Measurements from ENCODE around the gene CFAP45.

Gene CFAP45

DNA sequence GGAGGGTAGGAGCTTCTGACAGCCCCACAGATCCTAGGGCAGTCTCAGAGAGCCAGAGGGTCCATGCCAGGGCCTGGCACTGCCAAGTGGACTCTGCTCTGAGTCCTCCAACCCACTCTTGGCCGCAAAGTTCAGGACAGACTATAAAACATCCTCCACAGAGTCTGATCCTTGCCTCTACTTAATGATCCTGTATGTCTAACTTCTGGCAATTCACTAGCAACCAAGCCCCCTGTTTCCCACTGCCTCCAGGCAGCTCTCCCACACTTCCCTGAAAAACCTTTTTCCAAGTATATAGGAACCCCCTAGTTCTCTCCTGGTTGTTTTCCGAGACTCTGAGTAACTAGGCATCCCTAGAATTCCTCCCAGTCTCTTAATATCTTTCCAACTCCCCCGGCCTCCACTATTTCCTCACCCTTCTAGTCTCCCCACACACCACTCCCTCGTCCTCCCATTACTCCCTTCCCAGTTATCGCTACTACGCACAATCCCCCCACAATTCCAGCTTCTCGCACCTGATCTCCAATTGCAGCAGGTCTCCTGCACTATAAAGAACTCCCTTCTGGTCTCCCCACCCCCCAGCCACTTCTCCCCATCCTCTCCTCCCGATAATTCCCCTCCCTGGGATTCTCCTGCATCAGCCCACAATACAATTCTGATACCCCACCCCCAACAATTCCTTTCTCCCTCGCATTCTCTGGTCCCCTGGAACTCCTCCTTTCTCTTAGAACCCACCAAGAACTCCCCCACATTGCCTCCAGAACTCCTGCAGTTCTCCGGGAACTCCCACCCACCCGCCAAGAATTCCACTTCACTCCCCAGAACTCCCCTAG, 44.9 kb upstream of the CFAP45 start:
- TF ChIP-seq, protein P1, sequence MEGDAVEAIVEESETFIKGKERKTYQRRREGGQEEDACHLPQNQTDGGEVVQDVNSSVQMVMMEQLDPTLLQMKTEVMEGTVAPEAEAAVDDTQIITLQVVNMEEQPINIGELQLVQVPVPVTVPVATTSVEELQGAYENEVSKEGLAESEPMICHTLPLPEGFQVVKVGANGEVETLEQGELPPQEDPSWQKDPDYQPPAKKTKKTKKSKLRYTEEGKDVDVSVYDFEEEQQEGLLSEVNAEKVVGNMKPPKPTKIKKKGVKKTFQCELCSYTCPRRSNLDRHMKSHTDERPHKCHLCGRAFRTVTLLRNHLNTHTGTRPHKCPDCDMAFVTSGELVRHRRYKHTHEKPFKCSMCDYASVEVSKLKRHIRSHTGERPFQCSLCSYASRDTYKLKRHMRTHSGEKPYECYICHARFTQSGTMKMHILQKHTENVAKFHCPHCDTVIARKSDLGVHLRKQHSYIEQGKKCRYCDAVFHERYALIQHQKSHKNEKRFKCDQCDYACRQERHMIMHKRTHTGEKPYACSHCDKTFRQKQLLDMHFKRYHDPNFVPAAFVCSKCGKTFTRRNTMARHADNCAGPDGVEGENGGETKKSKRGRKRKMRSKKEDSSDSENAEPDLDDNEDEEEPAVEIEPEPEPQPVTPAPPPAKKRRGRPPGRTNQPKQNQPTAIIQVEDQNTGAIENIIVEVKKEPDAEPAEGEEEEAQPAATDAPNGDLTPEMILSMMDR (conservative IDR thresholded peaks at IDR 0.05; ENCODE audit: low read depth, low read length): no peak
- peak overlapping the region; percentile 87 for H3K4me3 ChIP-seq (ENCODE audit: low read length)
- no peak for DNase-seq (ENCODE audit: low read depth)

- TF ChIP-seq, protein P1 (conservative IDR thresholded peaks at IDR 0.05; ENCODE audit: low read depth, low read length): no peak
- H3K4me3 ChIP-seq (ENCODE audit: low read length): peak overlapping the region; percentile 87
- no peak for DNase-seq (ENCODE audit: low read depth)
Measured at GRCh38 chr1:159943908-159944622, 44.1 kb upstream of the CFAP45 start.

DNA sequence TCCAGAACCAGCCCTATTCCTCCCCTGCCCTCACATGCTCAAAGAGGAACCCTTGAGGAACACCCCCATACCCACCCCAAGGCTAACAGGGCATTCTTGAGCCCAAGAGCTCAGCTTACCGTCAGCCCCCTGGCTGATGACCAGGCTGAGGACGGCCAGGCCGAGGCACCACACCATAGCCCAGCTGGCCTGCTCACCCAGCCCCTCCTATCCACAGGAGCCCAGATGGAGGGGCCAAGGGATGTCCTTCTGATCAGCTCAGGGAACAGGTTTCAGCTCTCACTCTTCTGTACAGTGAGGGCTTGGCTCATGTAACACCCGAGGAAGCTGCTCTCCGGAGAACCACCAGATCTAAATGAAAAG, 43.3 kb upstream of the CFAP45 start:
- TF ChIP-seq, protein P1 (conservative IDR thresholded peaks at IDR 0.05; ENCODE audit: low read depth, low read length): no peak
- no peak overlapping the region for H3K4me3 ChIP-seq (ENCODE audit: low read length)
- DNase-seq (ENCODE audit: low read depth): no peak

DNA sequence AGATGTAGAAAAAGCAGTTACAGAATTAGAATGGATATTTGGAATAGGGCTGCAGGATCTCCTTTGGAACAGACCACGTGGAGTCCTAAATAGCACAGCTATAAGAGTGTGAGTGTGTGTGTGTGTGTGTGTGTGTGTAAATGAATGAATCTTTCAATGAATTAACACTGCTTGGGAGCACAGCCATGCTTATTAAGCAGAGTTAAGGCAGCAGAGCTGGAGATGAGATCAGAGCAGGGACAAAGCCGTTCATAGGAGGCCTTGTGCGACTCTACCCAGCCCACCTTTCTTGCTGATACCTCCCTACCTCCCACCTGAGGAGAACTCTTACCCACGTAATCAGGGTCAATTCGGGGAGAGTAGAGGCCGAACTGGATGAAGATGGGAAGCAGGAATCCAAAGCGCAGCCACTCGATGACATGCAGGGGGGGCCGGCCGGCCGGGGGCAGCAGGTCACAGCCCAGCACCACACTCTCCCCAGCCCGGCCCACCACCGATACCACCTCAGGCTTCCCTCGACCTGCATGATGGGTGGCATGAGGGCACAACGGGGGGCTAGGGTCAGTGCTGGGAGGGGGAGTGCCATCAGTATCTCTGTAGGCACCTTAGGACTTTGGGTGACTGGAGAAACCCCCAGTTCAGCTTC, 42.8 kb upstream of the CFAP45 start:
- TF ChIP-seq, protein P1 (conservative IDR thresholded peaks at IDR 0.05; ENCODE audit: low read depth, low read length): no peak
- no peak for DNase-seq (ENCODE audit: low read depth)
- H3K4me3 ChIP-seq (ENCODE audit: low read length): no peak overlapping the region

DNA sequence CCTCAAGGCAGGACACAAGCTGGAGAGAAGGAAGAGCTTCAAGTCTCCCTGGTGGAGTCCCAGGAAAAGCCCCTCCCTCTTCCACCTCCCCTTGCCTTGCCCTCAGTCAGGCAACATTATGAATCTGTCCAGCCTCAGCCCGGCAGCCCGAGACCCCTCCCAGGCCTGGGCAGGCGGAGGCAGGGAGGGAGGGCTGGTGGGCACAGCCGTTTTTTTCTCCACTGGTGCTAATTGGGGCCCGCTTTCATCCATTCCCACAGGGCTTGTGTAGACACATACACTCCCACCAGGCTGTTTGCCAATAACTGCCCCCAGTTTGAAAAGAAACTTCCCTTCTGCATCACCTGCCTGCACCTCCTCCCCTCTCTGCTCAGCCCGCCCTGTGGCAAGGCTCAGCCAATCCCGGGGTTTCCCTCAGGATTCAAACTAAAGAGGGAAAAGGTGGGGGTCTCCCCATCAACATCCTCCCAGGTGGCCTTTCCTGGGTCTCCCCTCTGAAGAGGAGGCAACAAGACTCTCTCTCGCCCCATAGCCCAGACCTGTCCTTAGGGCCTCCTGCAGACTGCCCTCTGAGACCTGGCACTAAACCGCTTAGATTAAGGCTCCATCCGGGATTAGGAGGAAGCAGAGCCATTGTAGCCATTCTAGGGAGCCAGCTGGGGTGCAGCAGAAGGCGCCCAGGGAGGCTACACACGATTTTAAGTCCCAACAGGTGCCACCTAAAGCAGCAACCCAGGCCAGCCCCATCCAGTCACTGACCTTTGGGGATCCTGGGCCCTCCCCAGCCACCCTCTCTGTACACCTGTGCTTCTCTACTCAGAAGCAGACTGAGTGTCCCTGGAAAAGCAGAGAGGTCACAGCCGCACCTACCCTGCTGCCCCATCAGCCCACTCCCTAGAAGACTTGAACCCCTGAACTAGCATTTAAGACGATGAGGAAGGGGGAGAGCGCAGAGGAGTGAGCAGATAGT, 41.9 kb upstream of the CFAP45 start:
- TF ChIP-seq, protein P1 (conservative IDR thresholded peaks at IDR 0.05; ENCODE audit: low read depth, low read length): no peak
- H3K4me3 ChIP-seq (ENCODE audit: low read length): no peak overlapping the region
- DNase-seq (ENCODE audit: low read depth): no peak

GRCh38 chr1:159941141-159941540, 41.2 kb upstream of the CFAP45 start:
- DNase-seq (ENCODE audit: low read depth): no peak
- TF ChIP-seq, protein P1 (conservative IDR thresholded peaks at IDR 0.05; ENCODE audit: low read depth, low read length): no peak
- H3K4me3 ChIP-seq (ENCODE audit: low read length): no peak overlapping the region
